Amniotic epithelial cell (primary cell): ENCODE measurements around the gene NPEPPS.

Source experiments
- DNase-seq: peaks from one replicate; pipeline ENCODE4 v3.0.0-alpha.2; 2010; ENCODE audit warnings: low read depth

The NPEPPS gene

GRCh38 chr17:47665655-47666054 lies 134.7 kb downstream of the NPEPPS start:
- peak; percentile 88 for DNase-seq

- peak; percentile 84 for DNase-seq
These were observed 138.2 kb downstream of the NPEPPS start for GRCh38 chr17:47669081-47669480.

GRCh38 chr17:47670064-47670463 lies 139.2 kb downstream of the NPEPPS start:
- DNase-seq = no peak
